ENCODE results near the gene PLPP4.
A peak's percentile ranks its signal among the peaks of the same experiment; 100 is the strongest.

The PLPP4 gene

DNA sequence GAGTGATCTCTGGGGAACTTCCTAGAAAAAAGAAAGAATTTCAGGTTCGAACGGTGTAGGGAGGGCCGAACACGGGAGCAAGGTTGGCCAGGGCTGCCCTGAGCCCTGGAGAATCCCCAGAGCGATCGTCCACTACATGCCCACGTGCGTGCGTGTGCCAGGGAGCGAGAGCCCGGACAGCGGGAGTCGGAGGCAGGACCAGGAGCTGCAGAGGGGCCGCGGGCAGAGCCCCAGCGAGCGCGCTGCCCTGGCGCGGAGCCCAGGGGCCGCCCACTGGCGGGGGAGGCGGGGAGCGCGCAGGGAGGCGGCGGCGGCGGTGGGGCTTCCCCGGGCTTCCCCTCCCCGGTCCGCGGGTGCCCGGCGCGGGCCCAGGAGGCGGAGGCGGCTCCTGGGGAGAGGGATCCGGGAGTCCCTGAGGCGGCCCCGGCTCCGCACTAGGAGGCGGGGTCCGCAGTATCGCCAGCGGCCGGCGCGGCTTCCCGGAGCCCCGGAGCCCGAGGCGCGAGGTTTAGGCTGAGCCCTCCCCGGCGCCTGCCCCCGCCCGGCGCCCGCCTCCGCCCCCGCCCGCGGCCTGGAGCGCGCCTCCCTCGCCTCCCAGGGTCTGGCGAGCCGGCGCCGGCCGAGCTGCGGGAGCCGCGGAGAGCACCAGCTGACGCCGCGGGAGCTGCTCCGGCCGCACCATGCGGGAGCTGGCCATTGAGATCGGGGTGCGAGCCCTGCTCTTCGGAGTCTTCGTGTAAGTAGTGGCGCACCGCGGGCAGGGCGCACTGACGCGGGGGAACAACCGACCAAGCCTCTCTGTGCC is at the start of gene PLPP4:
Gene PLPP4 (plus strand): TSS at position 602 of the 805 bp plus-strand sequence. CDS start 79 bp downstream, at position 681.
- DNase-seq (ENCODE audit: low spot score), result no peak

- DNase-seq (ENCODE audit: low spot score), result no peak
Measured at GRCh38 chr10:120409816-120410215, 47.2 kb upstream of the PLPP4 start.

- no peak for DNase-seq (ENCODE audit: low spot score)
Measured at GRCh38 chr10:120414946-120415345, 42.1 kb upstream of the PLPP4 start.

DNA sequence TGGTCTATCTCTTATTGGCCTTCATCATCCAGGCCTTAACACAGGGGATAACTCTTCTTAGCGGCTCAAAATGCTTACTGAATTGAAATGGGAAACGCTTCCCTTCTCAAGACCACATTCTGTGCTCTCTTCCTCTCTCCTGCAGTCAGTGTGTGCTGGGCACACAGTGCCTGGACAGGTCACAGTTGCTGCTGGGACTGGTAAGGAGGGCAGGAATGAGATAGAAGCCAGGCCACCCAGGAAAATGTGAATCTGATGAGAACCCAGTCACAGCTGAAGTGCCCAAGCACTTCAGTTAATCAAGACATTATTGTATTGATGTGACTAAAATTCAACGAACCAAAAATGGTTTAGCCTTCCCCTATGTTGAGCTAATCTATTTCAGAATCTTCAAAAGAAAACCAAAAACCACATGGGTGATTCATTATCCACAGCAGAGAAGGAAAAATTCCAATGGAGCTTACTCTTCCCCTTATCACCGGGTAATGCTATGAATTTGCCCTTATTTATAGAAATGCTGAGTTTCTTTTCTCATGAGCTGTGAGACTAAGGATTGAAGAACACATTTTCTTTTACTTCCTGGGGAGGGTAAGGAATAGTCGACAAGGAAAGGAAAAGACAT is 41.2 kb upstream of the PLPP4 start:
- DNase-seq (ENCODE audit: low spot score), result peak; percentile 66

GRCh38 chr10:120420421-120420820 is 36.6 kb upstream of the PLPP4 start:
- DNase-seq (ENCODE audit: low spot score), result no peak

GRCh38 chr10:120421250-120421649 is 35.8 kb upstream of the PLPP4 start:
- DNase-seq (ENCODE audit: low spot score), result no peak

- peak; percentile 48 for DNase-seq (ENCODE audit: low spot score)
Measured at GRCh38 chr10:120422457-120422856, 34.6 kb upstream of the PLPP4 start.

GRCh38 chr10:120423431-120424197 is 33.4 kb upstream of the PLPP4 start:
- peak; percentile 54 for DNase-seq (ENCODE audit: low spot score)

GRCh38 chr10:120424198-120424464 is 32.9 kb upstream of the PLPP4 start:
- DNase-seq (ENCODE audit: low spot score), result no peak

GRCh38 chr10:120426306-120426705 is 30.7 kb upstream of the PLPP4 start:
- DNase-seq (ENCODE audit: low spot score), result no peak

DNA sequence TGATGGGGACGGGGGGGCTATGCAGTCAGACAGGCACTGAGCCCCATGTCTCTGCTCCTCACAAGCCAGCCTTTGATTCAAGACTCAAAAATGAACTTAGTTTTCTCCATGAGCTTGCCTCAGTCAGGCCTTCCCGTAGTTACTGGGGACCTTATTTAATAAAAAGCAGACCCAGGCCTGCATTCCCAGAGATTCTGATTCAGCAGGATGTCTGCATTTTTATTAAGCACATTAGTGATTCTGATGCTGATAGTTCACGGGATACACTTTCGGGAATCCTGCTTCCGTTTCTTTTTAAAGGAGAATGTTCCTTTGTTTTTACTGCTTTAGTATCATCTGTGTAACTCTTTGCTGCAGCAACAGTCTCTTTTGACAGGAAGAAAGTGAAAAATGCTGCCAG is 28.3 kb upstream of the PLPP4 start:
- no peak for DNase-seq (ENCODE audit: low spot score)

DNA sequence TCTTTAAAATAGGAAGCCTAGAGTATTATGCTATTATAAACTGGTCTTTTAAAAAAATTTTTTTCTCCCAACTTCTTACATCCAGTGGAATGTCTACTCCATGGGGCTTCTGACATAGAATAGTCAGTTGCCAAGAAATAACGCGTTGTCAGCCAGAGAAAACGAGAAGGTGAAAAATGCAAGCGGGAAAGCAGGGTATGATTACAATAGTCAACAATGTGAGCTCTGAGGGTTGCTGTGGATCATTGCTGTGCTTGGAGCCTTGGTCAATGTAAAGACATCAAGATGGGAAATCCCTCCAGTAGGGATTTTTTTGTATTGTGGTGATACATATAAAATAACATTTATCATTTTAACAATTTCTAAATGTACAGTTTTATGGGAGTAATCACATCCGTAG is 27.6 kb upstream of the PLPP4 start:
- no peak for DNase-seq (ENCODE audit: low spot score)

- DNase-seq (ENCODE audit: low spot score), result no peak
Measured at GRCh38 chr10:120431251-120431651, 25.8 kb upstream of the PLPP4 start.

GRCh38 chr10:120432209-120432608 is 24.8 kb upstream of the PLPP4 start:
- DNase-seq (ENCODE audit: low spot score), result no peak

GRCh38 chr10:120433141-120433540 is 23.9 kb upstream of the PLPP4 start:
- no peak for DNase-seq (ENCODE audit: low spot score)

- no peak for DNase-seq (ENCODE audit: low spot score)
Measured at GRCh38 chr10:120436439-120437112, 20.5 kb upstream of the PLPP4 start.

DNA sequence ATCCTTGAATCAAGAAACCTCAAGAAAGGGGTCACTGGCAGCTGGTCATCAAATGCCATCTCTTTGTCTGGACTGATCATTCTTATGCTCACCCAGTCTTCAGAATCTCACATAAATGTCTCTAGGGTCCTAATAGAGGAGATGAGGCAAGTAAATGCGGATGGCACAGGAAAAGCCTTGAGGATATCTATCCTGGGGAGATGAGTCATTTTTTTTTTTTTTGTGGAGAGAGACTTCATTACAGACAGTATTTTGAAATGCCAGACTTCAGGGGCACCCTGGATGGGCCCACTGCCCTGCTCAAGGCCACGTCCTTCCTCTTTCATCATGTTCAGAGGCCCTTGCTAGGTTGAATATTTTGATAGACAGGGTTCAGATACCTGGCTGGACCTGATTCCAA is 19.5 kb upstream of the PLPP4 start:
- DNase-seq (ENCODE audit: low spot score), result no peak

DNA sequence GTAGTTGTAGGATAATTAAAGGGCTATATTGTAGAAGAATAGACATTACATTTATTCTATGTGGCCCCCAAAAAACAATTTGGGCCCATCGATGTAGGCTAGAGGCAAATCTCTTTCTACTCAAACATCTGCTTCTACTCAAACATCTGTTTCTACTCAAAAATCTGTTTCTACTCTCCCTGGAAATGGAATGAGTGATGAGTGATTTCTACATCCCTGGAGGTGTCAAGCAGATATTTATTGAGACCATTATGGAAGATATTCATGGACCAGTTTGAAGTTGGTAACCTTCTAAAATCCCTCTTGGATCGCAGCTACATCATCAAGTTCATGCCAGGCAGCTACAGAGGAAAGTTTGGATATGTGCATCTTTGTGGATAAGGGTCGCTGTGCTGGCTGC is 5.1 kb upstream of the PLPP4 start:
- no peak for DNase-seq (ENCODE audit: low spot score)

GRCh38 chr10:120453319-120453718 is 3.7 kb upstream of the PLPP4 start:
- DNase-seq (ENCODE audit: low spot score), result no peak

GRCh38 chr10:120453886-120454285 is 3.1 kb upstream of the PLPP4 start:
- no peak for DNase-seq (ENCODE audit: low spot score)

GRCh38 chr10:120455004-120455403 is 2.0 kb upstream of the PLPP4 start:
- no peak for DNase-seq (ENCODE audit: low spot score)

GRCh38 chr10:120455606-120456005 is 1.4 kb upstream of the PLPP4 start:
- no peak for DNase-seq (ENCODE audit: low spot score)

All from COLO829 (cell line).